GM12801 (cell line): Measurements from ENCODE around the gene LITAF.

Source experiments
- TF ChIP-seq, protein P1 (sequence below): IDR thresholded peaks from one replicate; pipeline ENCODE4 v1.5.1; 2011; ENCODE audit warnings: control low read depth; ENCODE audit not compliant: insufficient read length; ENCODE audit errors: extremely low read depth

Gene LITAF

DNA sequence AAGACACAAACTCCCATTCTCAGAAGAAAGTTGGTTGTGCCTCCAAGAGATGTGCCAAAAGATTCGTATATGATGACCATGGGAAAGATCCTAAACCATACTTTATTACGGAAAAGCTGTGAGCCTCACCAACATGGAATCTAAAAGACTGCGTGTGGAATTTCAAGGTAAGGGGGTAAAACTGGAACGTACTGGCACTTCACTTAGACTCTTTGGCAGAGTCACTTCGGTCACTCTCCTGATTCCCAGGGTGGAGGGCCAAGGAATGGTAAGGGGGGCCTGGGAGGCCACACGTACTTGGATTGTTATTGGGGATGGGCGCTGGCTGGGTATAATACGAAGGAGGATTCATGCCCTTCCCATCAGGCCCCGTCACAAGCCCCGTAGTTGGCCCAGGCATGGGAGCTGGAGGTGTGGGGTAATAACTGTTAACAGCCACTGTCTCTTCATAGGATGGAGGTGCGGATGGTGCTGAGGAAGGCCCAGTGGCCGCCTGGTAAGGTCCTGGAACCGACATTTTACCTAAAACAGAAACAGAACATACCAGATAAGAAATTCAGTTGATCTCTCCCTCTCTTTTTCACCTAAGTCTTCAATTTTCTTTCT, 30.4 kb downstream of the LITAF start:
- TF ChIP-seq, protein P1, sequence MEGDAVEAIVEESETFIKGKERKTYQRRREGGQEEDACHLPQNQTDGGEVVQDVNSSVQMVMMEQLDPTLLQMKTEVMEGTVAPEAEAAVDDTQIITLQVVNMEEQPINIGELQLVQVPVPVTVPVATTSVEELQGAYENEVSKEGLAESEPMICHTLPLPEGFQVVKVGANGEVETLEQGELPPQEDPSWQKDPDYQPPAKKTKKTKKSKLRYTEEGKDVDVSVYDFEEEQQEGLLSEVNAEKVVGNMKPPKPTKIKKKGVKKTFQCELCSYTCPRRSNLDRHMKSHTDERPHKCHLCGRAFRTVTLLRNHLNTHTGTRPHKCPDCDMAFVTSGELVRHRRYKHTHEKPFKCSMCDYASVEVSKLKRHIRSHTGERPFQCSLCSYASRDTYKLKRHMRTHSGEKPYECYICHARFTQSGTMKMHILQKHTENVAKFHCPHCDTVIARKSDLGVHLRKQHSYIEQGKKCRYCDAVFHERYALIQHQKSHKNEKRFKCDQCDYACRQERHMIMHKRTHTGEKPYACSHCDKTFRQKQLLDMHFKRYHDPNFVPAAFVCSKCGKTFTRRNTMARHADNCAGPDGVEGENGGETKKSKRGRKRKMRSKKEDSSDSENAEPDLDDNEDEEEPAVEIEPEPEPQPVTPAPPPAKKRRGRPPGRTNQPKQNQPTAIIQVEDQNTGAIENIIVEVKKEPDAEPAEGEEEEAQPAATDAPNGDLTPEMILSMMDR = no peak

DNA sequence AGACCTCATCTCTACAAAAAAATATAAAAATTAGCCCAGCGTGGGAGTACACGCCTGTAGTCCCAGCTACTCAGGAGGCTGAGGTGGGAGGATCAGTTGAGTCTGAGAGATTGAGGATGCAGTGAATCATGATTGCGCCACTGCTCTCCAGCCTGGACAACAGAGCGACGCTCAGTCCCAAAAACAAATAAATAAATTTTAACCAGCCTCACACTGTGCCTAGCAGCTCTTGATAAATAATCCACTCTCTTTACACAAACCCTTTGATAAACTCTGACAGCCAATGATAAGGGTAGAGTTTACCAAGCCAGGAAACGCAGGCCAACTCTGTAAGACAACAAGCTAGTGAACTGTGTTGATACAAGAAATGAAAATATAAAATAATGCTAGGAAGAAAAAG, 32.7 kb downstream of the LITAF start:
- TF ChIP-seq, protein P1 = no peak

DNA sequence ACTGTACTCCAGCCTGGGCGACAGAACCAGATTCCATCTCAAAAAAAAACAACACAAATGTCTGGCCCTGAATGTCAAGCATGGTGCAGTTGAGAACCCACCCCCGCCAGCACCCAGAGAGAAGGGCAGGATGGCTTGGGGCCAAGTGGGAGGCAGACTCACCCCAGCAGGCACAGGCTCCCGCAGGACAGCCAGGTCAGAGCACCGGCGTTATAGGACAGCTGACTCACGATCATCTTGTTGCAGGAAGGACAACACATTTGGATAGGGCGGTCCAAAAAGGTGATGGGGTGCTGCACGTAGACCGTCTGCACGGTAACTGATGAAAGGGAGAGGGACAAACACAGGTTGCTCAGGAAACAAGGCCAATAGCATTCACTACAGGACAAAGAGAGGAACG, 33.3 kb downstream of the LITAF start:
- TF ChIP-seq, protein P1 = no peak

DNA sequence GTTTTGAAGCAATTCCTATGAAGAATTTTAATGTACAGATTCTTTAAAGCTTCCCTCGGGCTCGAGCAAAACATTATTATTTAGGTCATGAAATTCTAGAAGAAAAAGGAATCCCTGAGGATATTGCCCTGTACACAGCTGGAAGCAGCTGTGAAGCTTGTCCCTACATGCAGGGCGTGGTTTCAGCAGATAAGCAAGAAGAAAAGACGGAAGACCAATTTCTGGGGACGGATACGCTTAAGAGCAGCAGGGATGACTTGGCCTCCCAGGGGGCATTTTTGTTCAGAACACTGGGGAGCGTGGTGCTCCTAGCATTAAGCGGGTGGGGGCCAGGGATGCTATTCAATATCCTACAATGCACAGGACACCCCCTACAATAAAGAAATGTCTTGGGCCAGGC, 34.3 kb downstream of the LITAF start:
- TF ChIP-seq, protein P1 = no peak

DNA sequence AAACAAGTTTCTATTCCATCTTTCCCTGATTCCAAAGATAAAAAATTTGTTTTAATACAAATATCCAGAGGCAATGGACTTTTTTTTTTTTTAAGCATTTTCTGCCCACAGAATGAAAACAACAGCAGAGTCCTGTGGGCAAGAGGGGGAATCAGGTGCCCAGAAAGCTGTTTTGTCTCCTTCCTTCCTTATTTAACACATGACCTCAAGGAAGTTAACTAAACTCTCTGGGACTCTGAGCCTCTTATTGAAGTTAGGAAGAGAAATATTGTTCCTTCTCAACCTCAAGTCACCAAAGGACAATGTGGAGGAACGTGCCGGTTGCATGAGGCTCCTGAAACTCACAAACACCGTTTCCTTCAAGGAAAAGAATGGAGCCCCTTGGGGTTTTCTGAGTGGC, 34.9 kb downstream of the LITAF start:
- TF ChIP-seq, protein P1 = no peak

DNA sequence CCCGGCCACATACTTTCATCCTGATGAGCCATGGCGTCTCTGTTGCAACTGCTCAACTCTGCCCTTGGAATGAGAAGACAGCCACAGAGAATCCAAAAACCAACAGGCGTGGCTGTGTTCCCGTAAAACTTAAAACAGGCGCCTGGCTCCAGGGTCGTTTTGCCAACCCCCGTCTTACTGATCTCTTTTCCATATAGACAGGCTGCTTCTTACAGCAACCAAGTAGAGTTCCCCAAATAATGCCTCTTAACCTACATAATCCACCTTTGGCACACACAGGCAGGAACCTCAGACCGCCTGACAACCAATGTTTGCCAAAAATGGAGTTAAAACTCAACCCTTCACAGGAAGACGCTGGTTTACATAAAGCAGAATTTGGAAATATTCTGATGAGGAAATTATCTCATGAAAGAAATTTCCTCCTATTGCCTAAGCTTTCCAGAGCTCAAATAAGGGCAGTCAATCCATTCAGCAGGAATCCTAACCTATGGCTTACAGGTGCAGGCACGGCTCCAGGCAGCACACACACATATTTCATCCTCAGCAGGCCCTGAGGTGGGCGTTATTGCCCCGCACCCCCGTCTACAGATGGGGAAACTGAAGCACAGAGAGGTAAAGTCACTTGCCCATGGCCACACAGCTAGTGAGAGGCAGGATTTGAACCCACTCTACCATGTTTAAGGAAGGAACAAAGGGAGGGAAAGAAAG, 35.8 kb downstream of the LITAF start:
- TF ChIP-seq, protein P1 = no peak

DNA sequence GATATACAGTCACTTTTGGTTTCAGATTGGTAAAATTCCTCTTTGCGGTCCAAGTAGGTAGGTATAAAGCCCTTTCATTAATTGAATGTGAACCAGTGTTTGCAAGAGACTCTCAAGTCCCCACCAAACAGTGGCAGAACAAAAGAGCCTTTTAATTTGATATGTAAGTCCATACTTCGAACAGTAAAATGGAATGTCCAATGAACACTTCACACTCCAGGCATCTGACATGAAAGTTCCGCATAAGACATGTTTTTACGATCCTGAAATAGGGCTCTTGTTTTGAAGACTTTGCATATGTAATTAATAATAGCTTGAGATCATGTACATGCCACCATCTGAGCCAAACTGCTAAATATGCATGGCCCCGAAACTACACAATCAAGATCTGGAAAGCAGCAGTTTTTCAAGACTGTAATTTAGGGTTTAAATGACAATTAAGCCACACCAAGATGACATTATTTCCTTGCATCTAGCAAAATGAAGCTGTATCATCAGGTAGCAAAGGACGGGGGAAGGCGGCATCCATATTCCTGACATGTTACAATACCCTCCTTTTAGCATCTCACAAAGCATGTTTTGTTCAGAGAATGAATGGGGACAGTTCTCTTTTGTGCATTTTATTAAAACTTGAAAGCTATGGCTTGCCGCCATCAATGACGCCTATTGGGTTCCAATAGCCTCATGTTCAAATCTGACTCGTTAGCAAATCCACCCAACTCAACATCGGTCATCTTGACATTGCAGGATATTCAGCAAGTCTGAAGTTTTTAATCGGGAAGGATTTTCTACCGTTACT, 39.4 kb downstream of the LITAF start:
- TF ChIP-seq, protein P1 = no peak
